HepG2 (cell line): ENCODE measurements around the gene LYRM7. TPM values are rescaled to one million over a fixed set of nuclear protein-coding genes. Genes with fewer than 3 reads are reported as not detected.

Experiments
- ATAC-seq: fragments of 200-7000 bp; cut with Tn5 transposase; 3 replicates; pipeline ENCODE4 v1.9.1; 2020; ENCODE audit warnings: mild to moderate bottlenecking, moderate library complexity
- BruUV-seq: library from RNA; stranded (reverse); fragments of 400-500 nt; replicated peaks from 2 replicates; lab custom pipeline; 2021; lab: Mats Ljungman, UMichigan
- CTCF ChIA-PET: fragments of 300-600 bp; formaldehyde crosslinking; extraction: SDS; loops from one replicate; lab custom pipeline; 2021; ENCODE audit warnings: low total read pairs, inconsistent platforms, low intra/inter-chr PET ratio; lab: Yijun Ruan, JAX
- POLR2A ChIA-PET: fragments of 350-600 bp; sonication (Branson Sonifier 250); formaldehyde crosslinking; loops from one replicate; lab custom pipeline; 2020; ENCODE audit warnings: antibody characterized with exemption, inconsistent platforms; lab: Yijun Ruan, JAX
- DNase-seq: peaks from one replicate; pipeline ENCODE4 v3.0.0-alpha.2; 2015; ENCODE audit warnings: low spot score
- FAIRE-seq: peaks from 3 replicates; lab custom pipeline; 2011; peaks lifted over from hg19 to GRCh38; lab: Jason Lieb, UNC
- H2AFZ ChIP-seq: one replicate; pipeline ENCODE4 v1.6.1; 2011; ENCODE audit warnings: low read length, inconsistent platforms
- H3K27ac ChIP-seq: fragments of 300-600 bp; 3 replicates; pipeline ENCODE4 v1.8.0; 2011; ENCODE audit warnings: mixed run types, mild to moderate bottlenecking, mixed read lengths, low read length, inconsistent platforms; ENCODE audit not compliant: insufficient read depth; ENCODE audit errors: extremely low read length
- H3K27me3 ChIP-seq, 2 experiments: fragments of 200-600 bp in 1 of 2; 2 replicates in 1 of 2; 3 replicates in 1 of 2; pipeline versions ENCODE4 v1.6.0 to v1.8.0; 2011; ENCODE audit warnings: low read length in 2 of 2, mild to moderate bottlenecking in 2 of 2, moderate library complexity in 2 of 2, inconsistent platforms in 1 of 2; ENCODE audit not compliant: insufficient read depth in 2 of 2, control insufficient read depth in 1 of 2
- H3K36me3 ChIP-seq, 2 experiments: fragments of 200-600 bp in 1 of 2; replicated peaks in 1 of 2; 2 replicates in 1 of 2; 3 replicates in 1 of 2; pipeline versions ENCODE4 v1.5.1 to v1.8.0; 2011; ENCODE audit warnings: low read length in 2 of 2, inconsistent platforms in 1 of 2; ENCODE audit not compliant: insufficient read depth in 2 of 2, control insufficient read depth in 1 of 2
- H3K4me1 ChIP-seq: 2 replicates; pipeline ENCODE4 v1.5.1; 2012; ENCODE audit warnings: low read length, inconsistent platforms; ENCODE audit not compliant: insufficient read depth
- H3K4me2 ChIP-seq: 2 replicates; pipeline ENCODE4 v1.6.0; 2011; ENCODE audit warnings: low read depth, low read length, inconsistent platforms
- H3K4me3 ChIP-seq, 3 experiments: fragments of 200-600 bp in 1 of 3; sonication (generic), shearing (Covaris generic) in 1 of 3; replicated peaks in 1 of 3; 2 replicates each; pipeline ENCODE4 v1.5.1; 2011 to 2016; ENCODE audit warnings: low read length in 3 of 3, inconsistent platforms in 2 of 3, low read depth in 2 of 3, mild to moderate bottlenecking in 2 of 3, control low read depth in 1 of 3, mixed read lengths in 1 of 3; ENCODE audit not compliant: insufficient read depth in 1 of 3
- H3K79me2 ChIP-seq: one replicate; pipeline ENCODE4 v1.6.1; 2011; ENCODE audit warnings: low read length, inconsistent platforms; ENCODE audit not compliant: insufficient read depth
- H3K9ac ChIP-seq: 2 replicates; pipeline ENCODE4 v1.6.0; 2011; ENCODE audit warnings: mild to moderate bottlenecking, low read depth, low read length, inconsistent platforms; ENCODE audit not compliant: insufficient read depth
- H3K9me3 ChIP-seq: 2 replicates; pipeline ENCODE4 v1.5.1; 2012; ENCODE audit warnings: mild to moderate bottlenecking, low read length
- H4K20me1 ChIP-seq: 2 replicates; pipeline ENCODE4 v1.6.0; 2011; ENCODE audit warnings: inconsistent platforms, mild to moderate bottlenecking, low read length, moderate library complexity; ENCODE audit not compliant: insufficient read depth
- AHR ChIP-seq: IDR thresholded peaks from 2 replicates; pipeline ENCODE4 v1.6.1; 2018; ENCODE audit warnings: missing genetic modification reagents, missing compliant biosample characterization
- BCL6 ChIP-seq: IDR thresholded peaks from 2 replicates; pipeline ENCODE4 v1.6.1; 2016; ENCODE audit warnings: missing genetic modification reagents, missing compliant biosample characterization
- E2F2 ChIP-seq: sonication (generic); formaldehyde crosslinking; IDR thresholded peaks from 2 replicates; pipeline ENCODE4 v1.4.0; 2020; ENCODE audit warnings: missing genetic modification reagents, borderline replicate concordance
- HHEX ChIP-seq: IDR thresholded peaks from 2 replicates; pipeline ENCODE4 v1.6.1; 2016; ENCODE audit warnings: control low read depth
- MED13 ChIP-seq: sonication (generic); formaldehyde crosslinking; IDR thresholded peaks from 2 replicates; pipeline ENCODE4 v1.5.0; 2020; ENCODE audit warnings: missing genetic modification reagents
- NCOA5 ChIP-seq: sonication (generic); formaldehyde crosslinking; IDR thresholded peaks from 2 replicates; pipeline ENCODE4 v1.4.0; 2020; ENCODE audit warnings: missing genetic modification reagents
- PAWR ChIP-seq: sonication (generic); formaldehyde crosslinking; IDR thresholded peaks from 2 replicates; pipeline ENCODE4 v1.4.0; 2020; ENCODE audit warnings: missing genetic modification reagents, mild to moderate bottlenecking, borderline replicate concordance
- SP2 ChIP-seq: sonication (generic); formaldehyde crosslinking; IDR thresholded peaks from 2 replicates; pipeline ENCODE4 v1.5.1; 2020; ENCODE audit warnings: mild to moderate bottlenecking, missing genetic modification reagents
- ZNF205 ChIP-seq: IDR thresholded peaks from 2 replicates; pipeline ENCODE4 v1.6.1; 2018; ENCODE audit warnings: missing biosample characterization, missing genetic modification reagents
- ZNF264 ChIP-seq: sonication (generic); formaldehyde crosslinking; IDR thresholded peaks from 2 replicates; pipeline ENCODE4 v1.4.0; 2020; ENCODE audit warnings: missing genetic modification reagents
- ZNF362 ChIP-seq: sonication (generic); formaldehyde crosslinking; IDR thresholded peaks from 2 replicates; pipeline ENCODE4 v1.4.0; 2020; ENCODE audit warnings: missing genetic modification reagents, mild to moderate bottlenecking, borderline replicate concordance
- ZNF629 ChIP-seq: sonication (generic); formaldehyde crosslinking; conservative IDR thresholded peaks from 2 replicates; pipeline ENCODE4 v1.5.0; 2020; ENCODE audit warnings: missing genetic modification reagents
- WGBS: methylation state at CpG from one replicate; pipeline ENCODE4 v1.1.6; 2017; ENCODE audit warnings: low lambda C conversion rate; 5-methylcytosine and 5-hydroxymethylcytosine counted together
- in situ Hi-C: cut with HindIII; loops from 2 replicates; pipeline ENCODE4 v1.10.0; 2017; ENCODE audit warnings: low pct_unique_long_range_greater_than_20kb; ENCODE audit not compliant: extremely low pct_ligation_motif_present
- intact Hi-C: fragments of 100-400 bp; cut with micrococcal nuclease; formaldehyde crosslinking; loops from one replicate; pipeline ENCODE4 v1.10.0; 2022; ENCODE audit not compliant: unreplicated experiment
- polyA plus RNA-seq, 8 experiments: library from polyadenylated mRNA; depleted of rRNA in 3 of 8; stranded (reverse) in 7 of 8; unstranded in 1 of 8; fragments of >200 nt; fragmentation: Illumina TruSeq in 4 of 8; extraction: Trizol in 4 of 8; gene quantifications; 2 replicates each; pipeline versions ENCODE4 v1.2.1 to v1.2.3, GENCODE V29; 2011 to 2016; ENCODE audit warnings: low read depth in 4 of 8, missing spikeins in 1 of 8, mixed read lengths in 1 of 8; ENCODE audit not compliant: insufficient read depth in 1 of 8
- total RNA-seq, 5 experiments: library from RNA; depleted of rRNA; stranded (reverse); fragments of >200 nt; fragmentation: Illumina TruSeq; extraction: Trizol; gene quantifications; 2 replicates each; pipeline ENCODE4 v1.2.3, GENCODE V29; 2016; ENCODE audit warnings: low read depth in 1 of 5

Gene LYRM7
- total and polyA plus RNA-seq, 2 of the 13 experiments (the other 11 are each of a cell fraction or from before 2014, with no cell fraction given): 3.0 to 5.5 TPM

GRCh38 chr5:131220566-131220965 lies 49.8 kb downstream of the LYRM7 start:
- Histone ChIP-seq H3K79me2 (no peaks in the 10 kb centered on the region), H3K36me3 (no peaks in the 10 kb centered on the region), H3K4me3 (no peak overlapping the region), H3K4me1 (no peaks in the 10 kb centered on the region), H3K27me3 (peaks cover 0 to 2% of the 10 kb centered on the region in 2 experiments; a peak in 1 of 5 replicates), H2AFZ (no peak overlapping the region), H3K27ac (no peak overlapping the region), H3K9ac (no peak overlapping the region), H4K20me1 (no peaks in the 10 kb centered on the region), H3K9me3 (no peaks in the 10 kb centered on the region), H3K4me2 (no peak overlapping the region)
- BruUV-seq: no TSS peak
- FAIRE-seq: no peak
- no peak for DNase-seq
- CTCF ChIA-PET: no interaction called here
- no peak for ATAC-seq
- TF ChIP-seq ZNF629 (CRISPR knock-in tag): no peak
- no peak for TF ChIP-seq AHR
- TF ChIP-seq NCOA5 (CRISPR knock-in tag): no peak
- TF ChIP-seq BCL6 (CRISPR knock-in tag): no peak
- no peak for TF ChIP-seq MED13 (CRISPR knock-in tag)
- TF ChIP-seq ZNF362 (CRISPR knock-in tag): no peak
- TF ChIP-seq SP2 (CRISPR knock-in tag): no peak
- no peak for TF ChIP-seq HHEX (CRISPR knock-in tag)
- TF ChIP-seq E2F2 (CRISPR knock-in tag): no peak
- TF ChIP-seq ZNF264: no peak
- no peak for TF ChIP-seq PAWR (CRISPR knock-in tag)
- TF ChIP-seq ZNF205: no peak
- intact Hi-C loops (no loop called here), in situ Hi-C loops (no loop called here)
- POLR2A ChIA-PET: no interaction called here
- WGBS: 78% methylated on average over 7 of the region's 7 CpGs
